Measurements from ENCODE around the gene SH3BP2.

SH3BP2 gene

GRCh38 chr4:2805712-2806389, 13.0 kb downstream of the SH3BP2 start:
- DNase-seq = no peak

- no peak for DNase-seq
Measured at GRCh38 chr4:2806390-2807355, 13.8 kb downstream of the SH3BP2 start.

- DNase-seq = no peak
Measured at GRCh38 chr4:2807571-2807970, 14.7 kb downstream of the SH3BP2 start.

GRCh38 chr4:2808001-2808400, 15.1 kb downstream of the SH3BP2 start:
- no peak for DNase-seq

- DNase-seq = no peak
Measured at GRCh38 chr4:2809610-2810180, 16.8 kb downstream of the SH3BP2 start.

GRCh38 chr4:2810388-2810787, 17.5 kb downstream of the SH3BP2 start:
- DNase-seq = no peak

- DNase-seq = peak; percentile 42
Measured at GRCh38 chr4:2811830-2812611, 19.1 kb downstream of the SH3BP2 start.

- DNase-seq = no peak
Measured at GRCh38 chr4:2812612-2813354, 19.9 kb downstream of the SH3BP2 start.

- DNase-seq = no peak
Measured at GRCh38 chr4:2813446-2814405, 20.8 kb downstream of the SH3BP2 start.

GRCh38 chr4:2814627-2815270, 21.9 kb downstream of the SH3BP2 start:
- DNase-seq = no peak

GRCh38 chr4:2816401-2816954, 23.6 kb downstream of the SH3BP2 start:
- DNase-seq = no peak

GRCh38 chr4:2817137-2817536, 24.3 kb downstream of the SH3BP2 start:
- DNase-seq = no peak

GRCh38 chr4:2817701-2818350, 24.9 kb downstream of the SH3BP2 start:
- peak; percentile 29 for DNase-seq

GRCh38 chr4:2818351-2818939, 25.6 kb downstream of the SH3BP2 start:
- no peak for DNase-seq

- no peak for DNase-seq
Measured at GRCh38 chr4:2819244-2820215, 26.6 kb downstream of the SH3BP2 start.

- no peak for DNase-seq
Measured at GRCh38 chr4:2820216-2820982, 27.5 kb downstream of the SH3BP2 start.
